PC-9 (cell line): ENCODE measurements around the gene HOXC9.

ENCODE experiments used
- EZH2 ChIP-seq: fragments of 200-600 bp; sonication (generic); IDR thresholded peaks from 2 replicates; pipeline ENCODE4 v1.8.0; 2017; ENCODE audit warnings: antibody characterized with exemption, low read depth
- TF ChIP-seq, protein P1 (sequence below): fragments of 200-600 bp; sonication (generic); conservative IDR thresholded peaks from 2 replicates; pipeline ENCODE4 v1.6.1; 2017; ENCODE audit warnings: mixed run types, antibody characterized with exemption, mild to moderate bottlenecking, moderate library complexity

- no peak for TF ChIP-seq EZH2
- TF ChIP-seq, protein P1, sequence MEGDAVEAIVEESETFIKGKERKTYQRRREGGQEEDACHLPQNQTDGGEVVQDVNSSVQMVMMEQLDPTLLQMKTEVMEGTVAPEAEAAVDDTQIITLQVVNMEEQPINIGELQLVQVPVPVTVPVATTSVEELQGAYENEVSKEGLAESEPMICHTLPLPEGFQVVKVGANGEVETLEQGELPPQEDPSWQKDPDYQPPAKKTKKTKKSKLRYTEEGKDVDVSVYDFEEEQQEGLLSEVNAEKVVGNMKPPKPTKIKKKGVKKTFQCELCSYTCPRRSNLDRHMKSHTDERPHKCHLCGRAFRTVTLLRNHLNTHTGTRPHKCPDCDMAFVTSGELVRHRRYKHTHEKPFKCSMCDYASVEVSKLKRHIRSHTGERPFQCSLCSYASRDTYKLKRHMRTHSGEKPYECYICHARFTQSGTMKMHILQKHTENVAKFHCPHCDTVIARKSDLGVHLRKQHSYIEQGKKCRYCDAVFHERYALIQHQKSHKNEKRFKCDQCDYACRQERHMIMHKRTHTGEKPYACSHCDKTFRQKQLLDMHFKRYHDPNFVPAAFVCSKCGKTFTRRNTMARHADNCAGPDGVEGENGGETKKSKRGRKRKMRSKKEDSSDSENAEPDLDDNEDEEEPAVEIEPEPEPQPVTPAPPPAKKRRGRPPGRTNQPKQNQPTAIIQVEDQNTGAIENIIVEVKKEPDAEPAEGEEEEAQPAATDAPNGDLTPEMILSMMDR: no peak
Observed at GRCh38 chr12:54009171-54010052, 9.5 kb downstream of the HOXC9 start.
